GM18858 (cell line): ENCODE measurements around the gene RIIAD1.
"Not testable (repeated sequence)": the region's sequence is repeated elsewhere in the genome, so short reads cannot be mapped to it uniquely, and the experiment has no call there.

ENCODE experiments used
- ATAC-seq: cut with Tn5 transposase; IDR thresholded peaks from one replicate; pipeline ENCODE4 v1.9.1; 2021; ENCODE audit not compliant: unreplicated experiment

The RIIAD1 gene, protein sequence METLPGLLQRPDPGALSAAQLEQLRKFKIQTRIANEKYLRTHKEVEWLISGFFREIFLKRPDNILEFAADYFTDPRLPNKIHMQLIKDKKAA

DNA sequence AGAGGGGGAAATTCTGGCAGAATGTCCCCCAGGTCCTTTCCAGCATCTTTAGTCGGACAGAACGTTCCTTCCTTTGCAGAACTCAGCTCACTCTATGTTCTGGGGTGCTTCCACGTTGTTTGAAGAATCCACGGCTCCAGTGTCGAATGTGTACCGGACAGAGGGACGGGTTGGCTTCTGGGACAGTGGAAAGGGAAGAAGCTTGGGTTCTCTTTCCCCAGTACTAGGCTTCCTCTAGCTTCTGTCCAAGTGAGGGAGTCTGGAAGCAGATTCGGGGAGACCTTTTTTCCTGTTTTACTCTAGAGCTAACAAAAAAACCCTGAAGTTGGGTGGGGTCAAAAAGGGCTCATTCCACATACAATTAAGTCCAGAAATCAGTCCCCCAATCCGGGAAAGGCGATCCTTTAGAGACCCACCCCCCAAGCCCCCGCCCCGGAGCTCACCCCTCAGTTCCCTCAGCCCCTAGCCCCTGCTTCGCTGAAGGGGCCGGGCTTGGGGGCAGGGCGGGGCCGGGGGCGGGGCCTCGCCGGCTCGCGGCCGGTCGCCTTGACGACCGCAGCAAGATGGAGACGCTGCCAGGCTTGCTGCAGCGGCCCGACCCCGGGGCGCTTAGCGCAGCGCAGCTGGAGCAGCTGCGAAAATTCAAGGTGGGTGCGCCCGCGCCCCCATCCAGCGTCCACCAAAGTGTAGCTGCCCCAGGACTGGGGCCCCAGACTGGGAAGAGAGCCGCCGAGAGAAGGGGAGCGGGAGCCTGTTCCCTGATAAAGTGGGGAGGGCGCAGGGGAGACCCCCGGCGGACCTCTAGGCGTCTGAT, at the start of gene RIIAD1:
Gene RIIAD1 (plus strand): TSS at position 549 of the 814 bp plus-strand sequence. CDS start 15 bp downstream, at position 564.
- ATAC-seq = no peak

DNA sequence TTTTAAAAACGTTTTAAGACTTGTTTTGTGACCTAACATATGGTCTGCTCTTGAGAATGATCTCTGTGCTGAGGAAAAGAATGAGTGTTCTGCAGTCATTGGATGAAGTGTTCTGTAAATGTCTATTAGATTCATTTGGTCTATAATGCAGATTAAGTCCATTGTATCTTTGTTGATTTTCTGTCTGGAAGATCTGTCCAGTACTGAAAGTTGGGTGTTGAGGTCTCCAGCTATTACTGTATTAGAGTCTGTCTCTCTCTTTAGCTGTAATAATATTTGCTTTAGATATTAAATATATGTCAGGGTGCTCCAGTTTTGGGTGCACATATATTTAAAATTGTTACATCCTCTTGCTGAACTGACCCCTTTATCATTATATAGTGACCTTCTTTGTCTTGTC, 47.9 kb upstream of the RIIAD1 start:
- no peak for ATAC-seq

DNA sequence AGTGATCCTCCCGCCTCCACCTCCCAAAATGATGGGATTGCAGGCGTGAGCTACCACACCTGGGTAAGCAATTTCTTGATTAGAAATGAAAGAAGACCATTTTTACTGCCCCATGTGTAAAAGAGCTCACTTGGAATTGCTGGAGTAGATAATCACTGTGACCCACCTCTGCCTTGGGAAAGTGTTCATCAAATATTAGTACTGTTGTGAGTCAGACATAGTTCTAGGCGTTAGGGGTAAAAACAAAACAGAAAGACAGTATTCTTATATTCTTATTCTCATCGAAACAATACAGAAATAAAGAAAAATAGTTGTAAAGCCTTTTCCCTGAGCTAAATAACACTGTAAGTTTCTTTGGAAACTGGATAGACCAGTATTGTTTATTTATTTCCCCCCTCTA, 40.9 kb upstream of the RIIAD1 start:
- no peak for ATAC-seq

DNA sequence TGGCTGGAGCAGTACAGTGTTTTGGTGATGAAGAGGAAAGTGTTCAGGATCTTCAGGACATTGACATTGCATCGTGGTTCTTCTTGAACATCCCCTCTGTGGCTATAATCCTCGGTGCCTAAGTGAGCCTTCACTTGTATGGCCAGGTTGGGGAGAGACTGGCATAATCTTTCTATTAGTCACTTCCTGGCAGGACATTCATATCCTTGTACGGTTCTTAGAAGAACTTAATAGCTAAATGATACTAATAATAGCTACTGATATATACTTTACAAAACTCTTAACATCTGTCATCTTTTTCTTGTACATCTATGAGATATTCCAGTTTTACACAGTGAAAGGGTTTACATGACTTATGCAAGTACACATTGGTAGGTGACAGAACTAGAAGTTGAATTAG, 40.5 kb upstream of the RIIAD1 start:
- ATAC-seq = no peak

DNA sequence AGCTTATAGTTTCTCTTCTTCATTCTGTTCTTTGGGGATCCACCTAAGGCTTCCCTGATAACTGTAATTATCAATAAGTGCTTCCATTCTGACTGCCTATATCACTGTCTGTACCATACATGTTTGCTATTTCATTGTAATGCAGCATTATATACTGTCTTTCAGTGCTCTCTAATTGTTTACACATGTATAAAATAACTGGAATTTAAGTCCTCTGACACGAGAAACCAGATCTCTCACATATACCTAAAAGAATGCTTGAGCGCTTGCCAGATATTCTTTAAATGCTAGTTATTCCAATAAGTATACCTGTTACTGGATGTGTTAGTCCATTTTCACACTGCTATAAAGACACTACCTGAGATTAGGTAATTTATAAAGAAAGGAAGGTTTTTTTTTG, 39.4 kb upstream of the RIIAD1 start:
- no peak for ATAC-seq

DNA sequence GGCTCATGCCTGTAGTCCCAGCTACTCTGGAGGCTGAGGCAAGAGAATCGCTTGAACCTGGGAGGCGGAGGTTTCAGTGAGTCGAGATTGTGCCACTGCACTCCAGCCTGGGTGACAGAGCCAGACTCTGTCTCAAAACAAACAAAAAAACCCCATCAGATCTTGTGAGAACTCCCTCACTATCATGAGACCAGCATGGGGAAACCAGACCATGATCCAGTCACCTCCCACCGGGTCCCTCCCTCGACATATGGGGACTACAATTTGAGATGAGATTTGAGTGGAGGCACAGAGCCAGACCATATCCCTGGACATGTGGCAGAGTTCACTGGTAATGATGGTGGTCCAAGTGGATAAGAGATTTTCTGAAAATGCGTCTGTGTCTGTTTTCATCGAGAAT, 38.4 kb upstream of the RIIAD1 start:
- not testable (repeated sequence) for ATAC-seq

DNA sequence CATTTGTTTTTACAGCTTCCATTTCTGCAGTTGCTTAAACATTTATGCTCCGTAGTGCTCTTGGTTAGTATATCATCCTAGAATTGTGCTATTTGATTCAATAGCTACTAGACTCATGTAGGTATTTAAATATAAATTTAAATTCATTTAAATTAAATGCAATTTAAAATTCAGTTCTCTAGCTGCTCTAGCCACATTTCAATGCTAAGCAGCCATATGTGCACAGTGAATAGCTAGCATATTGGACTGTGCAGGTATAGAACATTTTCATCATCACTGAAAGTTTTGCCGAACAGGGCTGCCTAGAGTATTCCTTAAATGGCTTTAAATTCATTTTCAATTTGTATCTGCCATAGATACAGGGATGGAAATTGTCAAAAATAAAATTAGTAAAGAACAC, 37.2 kb upstream of the RIIAD1 start:
- no peak for ATAC-seq

DNA sequence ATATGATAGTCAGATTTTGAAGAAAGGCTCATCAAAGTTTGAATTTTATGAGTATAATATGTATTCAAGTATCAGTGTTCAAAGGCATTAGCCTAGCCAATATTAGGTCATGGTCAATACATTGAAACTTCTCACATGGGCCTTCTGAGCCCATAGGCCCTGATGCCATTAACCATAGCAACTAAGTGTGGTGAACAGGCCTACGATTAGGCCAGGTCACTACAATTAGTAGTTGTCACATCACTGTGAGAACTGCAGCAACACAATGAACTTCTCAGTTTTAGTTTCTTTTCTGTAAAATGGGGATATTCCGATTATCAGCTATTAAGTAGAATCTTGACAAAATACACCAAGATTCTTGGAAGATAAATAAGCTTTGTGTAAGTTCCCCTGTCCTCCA, 34.8 kb upstream of the RIIAD1 start:
- no peak for ATAC-seq

DNA sequence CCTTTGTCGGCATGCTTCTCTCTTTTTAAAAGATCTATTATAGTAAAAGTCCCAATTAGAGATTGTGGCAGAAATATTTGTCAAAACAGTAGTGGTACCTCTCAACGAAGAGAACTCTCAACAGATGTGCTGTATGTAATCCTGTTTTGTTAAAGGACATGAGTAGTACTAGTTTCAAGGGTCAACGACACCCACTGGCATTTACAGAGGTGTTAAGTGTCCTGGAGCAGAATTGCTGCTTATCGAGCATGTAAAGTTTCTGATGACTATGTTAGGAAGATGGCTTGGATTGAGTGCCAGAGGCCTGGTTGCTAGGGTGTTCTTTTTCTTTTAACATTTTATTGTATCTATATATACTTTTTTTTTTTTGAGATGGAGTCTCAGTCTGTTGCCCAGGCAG, 31.8 kb upstream of the RIIAD1 start:
- ATAC-seq = no peak

DNA sequence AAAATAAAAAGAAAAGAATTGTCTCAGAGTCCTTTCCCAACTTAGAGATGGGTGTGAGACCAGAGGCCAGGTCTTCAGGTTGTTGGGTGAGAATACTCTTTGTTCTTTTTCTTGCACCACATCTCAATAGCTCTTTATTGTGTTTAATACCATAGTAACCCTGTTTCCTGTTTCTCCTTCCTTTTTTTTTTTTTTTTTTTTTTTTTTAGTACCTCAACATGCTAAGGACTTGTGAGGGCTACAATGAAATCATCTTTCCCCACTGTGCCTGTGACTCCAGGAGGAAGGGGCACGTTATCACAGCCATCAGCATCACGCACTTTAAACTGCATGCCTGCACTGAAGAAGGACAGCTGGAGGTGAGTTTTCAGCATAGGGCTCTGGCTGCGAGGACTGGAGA, 29.1 kb upstream of the RIIAD1 start:
- no peak for ATAC-seq

DNA sequence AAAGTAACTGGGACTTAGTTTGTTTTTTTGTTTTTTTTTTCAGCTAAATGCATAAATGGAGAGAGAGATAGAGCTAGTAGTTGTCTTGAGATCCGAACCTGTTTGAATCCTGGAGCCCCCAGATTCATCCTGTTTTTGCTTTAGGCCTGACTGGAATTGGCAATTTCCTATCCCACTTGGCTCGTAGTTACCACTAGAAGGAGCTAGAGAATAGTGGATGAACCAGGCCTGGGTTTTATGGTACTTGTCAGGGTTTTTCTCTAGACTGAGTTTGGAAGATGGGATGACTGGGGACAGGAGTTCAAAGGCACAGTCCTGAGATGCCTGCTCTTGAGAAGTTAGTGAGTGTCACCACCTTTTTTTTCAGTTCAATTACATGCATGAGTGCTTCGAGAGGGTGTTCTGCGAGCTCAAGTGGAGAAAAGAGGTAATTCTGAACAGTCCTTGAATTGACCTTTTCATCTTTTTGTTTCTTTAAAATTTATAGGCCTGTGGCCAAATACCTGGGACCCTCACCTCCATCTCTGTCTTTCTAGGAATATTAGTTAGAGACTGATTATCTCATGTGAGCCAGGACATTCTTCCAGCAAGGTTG, 28.2 kb upstream of the RIIAD1 start:
- no peak for ATAC-seq

DNA sequence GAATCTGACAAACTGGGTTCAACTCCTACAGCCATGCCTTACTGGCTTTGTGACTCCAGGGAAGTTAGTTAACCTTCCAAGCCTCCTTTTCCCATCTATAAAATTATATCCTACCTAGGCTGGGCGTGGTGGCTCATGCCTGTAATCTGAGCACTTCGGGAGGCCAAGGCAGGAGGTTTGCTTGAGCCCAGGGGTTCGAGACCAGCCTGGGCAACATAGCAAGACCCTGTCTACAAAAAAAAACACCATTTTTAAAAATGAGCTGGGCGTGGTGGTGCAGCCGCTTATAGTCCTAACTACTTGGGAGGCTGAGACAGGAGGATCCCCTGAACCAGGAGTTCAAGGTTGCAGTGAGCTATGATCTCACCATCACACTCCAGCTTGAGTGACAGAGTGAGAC, 19.8 kb upstream of the RIIAD1 start:
- no peak for ATAC-seq

DNA sequence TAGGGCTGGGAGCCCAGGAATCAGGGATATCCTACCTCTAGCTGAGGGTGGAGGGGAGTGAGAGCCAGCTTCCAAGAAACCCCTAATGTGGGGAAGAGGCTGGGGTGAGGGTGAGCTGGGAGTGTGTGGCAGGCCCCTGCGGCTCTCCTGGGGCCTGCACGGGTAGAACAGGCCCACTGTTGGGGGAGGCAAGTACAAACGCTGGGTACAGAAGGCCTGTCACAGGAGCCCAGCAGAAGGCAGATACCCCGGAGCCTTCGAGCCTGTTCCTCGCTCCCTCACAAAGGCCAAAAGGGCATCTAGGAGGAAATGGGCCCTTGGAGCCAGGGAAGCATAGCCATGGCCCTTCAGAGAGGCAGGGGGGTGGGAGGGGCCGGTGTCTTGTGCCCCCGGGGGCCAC, 18.4 kb upstream of the RIIAD1 start:
- no peak for ATAC-seq

DNA sequence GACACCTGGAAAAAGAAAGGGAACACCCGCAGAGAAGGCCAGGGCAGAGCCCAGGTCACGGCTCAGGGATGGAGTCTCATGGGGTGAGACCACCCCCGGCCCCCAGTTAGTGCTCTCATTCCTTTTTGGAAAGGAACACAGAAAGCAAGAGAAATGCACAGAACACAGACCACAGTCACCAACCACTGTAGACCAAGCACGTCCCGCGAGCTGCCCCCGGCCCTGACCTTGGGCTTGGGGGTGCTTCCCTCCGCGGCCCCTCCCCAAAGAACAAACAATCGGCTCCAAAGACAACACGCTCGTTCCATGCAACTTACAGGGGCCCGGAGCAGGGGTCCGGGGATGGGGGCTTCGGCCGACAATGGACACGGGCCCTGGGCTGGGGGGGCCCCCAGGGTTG, 17.5 kb upstream of the RIIAD1 start:
- no peak for ATAC-seq

DNA sequence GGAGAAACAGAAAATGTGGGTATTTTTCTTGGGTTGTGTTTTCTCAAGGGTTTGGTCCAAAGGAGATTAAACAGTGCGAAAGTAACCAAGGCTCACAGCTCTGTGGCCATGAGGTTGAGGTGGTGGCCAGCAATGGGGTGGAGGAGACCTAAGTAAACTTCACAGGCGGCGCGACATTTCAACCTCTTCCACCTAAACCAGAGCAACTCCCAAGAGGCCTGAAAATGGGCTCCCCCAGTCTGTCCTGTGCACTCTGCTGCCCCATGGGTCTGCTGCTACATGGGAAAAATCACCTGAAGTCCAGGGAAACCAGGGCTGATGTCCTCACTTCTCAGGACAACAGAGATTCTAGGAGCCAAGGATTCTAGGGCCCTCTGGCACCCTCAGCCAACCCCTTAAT, 17.1 kb upstream of the RIIAD1 start:
- no peak for ATAC-seq

DNA sequence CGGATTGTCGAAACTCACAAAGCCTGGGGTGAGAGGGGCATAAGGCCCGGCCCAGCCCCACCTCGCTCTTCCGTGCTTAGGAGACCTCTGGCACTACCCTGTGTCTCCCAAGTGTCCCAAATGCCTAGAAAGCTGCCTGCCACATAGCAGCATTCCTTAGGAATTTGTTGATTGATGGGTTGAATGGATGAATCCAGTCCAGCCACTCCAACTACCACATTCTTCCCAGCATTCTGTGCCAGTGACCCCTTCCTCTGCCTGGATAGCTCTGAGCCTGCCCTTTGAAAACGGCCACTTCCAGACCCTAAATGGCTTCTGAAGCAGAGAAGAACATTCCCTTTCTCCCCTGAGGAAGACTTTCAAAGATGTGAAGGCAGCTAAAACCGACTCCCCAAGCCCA, 16.2 kb upstream of the RIIAD1 start:
- ATAC-seq = no peak

DNA sequence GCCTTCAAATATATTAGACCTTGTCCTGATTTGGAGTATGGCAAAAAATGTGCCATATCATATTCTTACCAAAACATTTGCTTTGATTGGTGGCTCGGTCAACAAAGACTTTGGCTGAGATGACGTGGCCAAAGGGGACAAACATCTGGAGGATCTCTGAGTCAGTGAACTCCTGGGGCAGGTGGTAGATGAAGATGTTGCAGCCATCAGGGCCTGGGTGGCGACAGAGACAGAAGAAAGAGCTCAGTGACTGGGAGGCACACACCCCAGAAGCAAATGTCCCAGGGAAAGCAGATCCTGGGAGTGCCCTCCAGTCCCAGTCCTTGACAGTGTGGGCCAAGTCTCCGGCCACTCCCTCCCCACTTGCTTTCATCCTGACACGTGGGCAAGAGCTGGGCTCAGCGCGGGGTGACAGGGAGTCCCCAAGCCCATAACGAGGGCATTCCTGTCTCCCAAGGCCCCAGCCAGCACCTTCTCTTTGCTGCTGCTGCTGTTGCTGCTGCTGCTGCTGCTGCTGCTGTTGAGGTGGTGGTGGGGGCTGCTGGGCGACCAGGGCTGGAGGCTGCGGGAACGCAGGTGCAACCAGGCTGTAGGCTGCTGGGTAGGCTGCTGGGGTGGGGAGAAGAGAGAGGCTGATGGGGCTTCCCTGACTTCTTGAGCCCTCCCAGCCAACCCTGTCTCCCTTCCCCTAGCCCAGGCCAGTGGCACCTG, 15.4 kb upstream of the RIIAD1 start:
- no peak for ATAC-seq

DNA sequence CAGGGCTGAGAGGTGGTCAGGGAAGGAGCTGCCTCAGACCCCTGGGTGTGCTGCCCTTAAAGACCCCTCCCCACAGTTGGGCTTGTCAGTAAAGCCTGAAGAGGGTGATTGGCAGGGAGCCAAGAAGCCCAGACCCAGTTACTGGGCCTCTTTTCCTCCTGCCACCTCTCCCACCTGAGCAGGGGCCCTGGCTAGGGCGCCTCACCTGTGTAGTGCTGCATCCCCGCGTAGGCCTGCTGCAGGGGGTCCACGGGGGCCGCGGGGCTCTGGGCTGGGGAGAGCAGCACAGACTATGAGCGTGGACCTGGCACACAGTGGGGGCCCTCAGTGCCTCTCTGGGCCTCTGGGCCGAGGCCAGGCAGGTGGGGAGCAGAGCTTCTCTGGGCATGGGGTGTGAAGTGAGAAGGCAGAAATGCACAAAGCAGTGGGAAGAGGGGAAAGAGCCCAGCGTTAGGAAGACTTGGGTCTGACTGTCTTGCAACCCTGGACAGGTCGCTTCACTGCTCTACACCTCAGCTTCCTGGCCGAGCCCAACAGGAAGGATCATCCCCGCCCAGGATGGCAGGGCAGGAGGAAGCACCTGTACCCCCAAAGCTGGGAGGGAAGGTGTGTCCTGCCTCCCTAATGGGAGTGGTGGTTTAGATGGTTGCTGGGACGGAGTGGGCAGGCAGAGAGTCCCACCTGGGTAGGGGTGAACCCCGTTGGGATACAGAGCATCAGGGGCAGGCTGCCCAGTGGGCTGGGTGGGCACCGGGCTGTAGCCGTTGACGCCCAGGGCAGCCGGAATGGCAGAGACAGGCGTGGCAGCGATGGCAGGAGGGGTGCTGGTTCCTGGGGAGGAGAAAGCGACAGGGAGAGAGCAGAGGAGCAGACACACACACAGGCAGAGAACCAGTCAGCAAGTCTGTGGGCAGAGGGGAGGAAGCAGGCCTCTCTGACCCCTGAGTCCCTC, 14.6 kb upstream of the RIIAD1 start:
- no peak for ATAC-seq

DNA sequence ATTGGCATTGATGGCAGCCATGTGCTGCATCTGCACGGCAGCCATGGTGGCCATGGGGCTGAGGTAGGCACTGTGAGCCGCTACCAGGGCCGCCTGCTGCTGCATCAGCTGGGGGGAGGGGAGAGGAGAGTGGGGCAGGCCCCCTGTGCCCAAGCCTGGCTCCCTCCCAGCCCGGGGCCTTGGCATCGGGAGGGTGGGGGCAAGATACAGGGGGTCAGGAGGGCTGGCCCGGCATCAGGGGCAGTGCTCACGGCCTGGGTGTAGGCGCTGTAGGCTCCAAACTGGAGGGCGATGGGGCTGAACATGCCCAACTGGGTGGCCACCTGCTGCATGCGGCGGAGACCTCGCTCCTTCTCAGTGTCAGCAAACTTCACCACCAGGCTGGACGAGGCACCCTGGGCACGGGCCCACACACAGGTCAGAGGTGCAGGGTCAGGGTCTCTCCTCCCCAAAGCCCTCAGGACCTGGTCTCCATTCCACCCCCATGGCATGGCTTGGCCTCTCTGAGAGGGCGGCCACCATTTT, 13.7 kb upstream of the RIIAD1 start:
- no peak for ATAC-seq

DNA sequence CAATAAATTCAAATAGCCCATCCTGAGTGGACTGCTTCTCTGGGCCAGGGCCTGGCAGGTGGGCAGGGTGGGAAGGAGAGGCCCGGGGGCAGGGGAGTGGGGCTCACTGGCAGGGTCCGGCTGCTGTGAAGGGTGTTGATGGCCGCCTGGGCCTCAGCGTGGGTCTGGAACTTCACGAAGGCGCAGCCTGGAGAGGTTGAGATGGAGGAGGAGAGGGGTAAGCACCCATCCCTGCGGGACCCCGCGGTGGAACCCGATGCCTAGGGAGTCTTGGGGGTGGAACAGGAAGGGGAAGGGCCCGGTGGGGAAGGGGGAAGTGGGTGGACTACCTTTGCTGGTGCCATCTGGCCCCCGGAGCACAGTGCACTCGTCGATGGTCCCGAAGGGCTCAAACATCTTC, 12.4 kb upstream of the RIIAD1 start:
- no peak for ATAC-seq
